ENCODE results near the gene NUAK2. TPM values are rescaled to one million over a fixed set of nuclear protein-coding genes. Genes with fewer than 3 reads are reported as not detected.

NUAK2 gene
- total and polyA plus RNA-seq, 9 donors, result 1.2 to 53.2 (median 3.2) TPM

- Histone ChIP-seq H3K27me3 (no peaks in the 10 kb centered on the region), H3K27ac (no peak overlapping the region), H3K4me3 (no peak overlapping the region), H3K9me3 (no peaks in the 10 kb centered on the region), H3K4me1 (ENCODE audit: insufficient read depth) (peaks cover 15% of the 10 kb centered on the region), H3K36me3 (no peaks in the 10 kb centered on the region)
- 88 to 89% (median 89%) methylated on average over 2 of the region's 2 CpGs for WGBS, 3 donors
- no peak for DNase-seq
- intact Hi-C loops (cut with DNase I), result no loop called here
- TF ChIP-seq POLR2A (IDR thresholded peaks at IDR 0.05) (no peak), CTCF (IDR thresholded peaks at IDR 0.05) (no peak), EP300 (IDR thresholded peaks at IDR 0.05) (no peak)
These were observed 25.4 kb downstream of the NUAK2 start for GRCh38 chr1:205296154-205296553.

- Histone ChIP-seq H3K36me3 (no peaks in the 10 kb centered on the region), H3K27me3 (no peaks in the 10 kb centered on the region), H3K4me3 (no peak overlapping the region), H3K9me3 (no peaks in the 10 kb centered on the region), H3K27ac (peak overlapping the region; percentile 51 to 85), H3K4me1 (ENCODE audit: insufficient read depth) (peaks cover 13% of the 10 kb centered on the region)
- DNase-seq, result no peak
- TF ChIP-seq POLR2A (IDR thresholded peaks at IDR 0.05) (no peak), EP300 (IDR thresholded peaks at IDR 0.05) (no peak), CTCF (IDR thresholded peaks at IDR 0.05) (no peak)
- intact Hi-C loops (cut with DNase I), result no loop called here
- whole genome bisulfite sequencing, 3 donors, result 71 to 81% (median 72%) methylated on average over 5 of the region's 5 CpGs
These were observed 26.6 kb downstream of the NUAK2 start for GRCh38 chr1:205294934-205295333.

- 19 to 27% (median 27%) methylated on average over 6 of the region's 6 CpGs for WGBS, 3 donors
- Histone ChIP-seq H3K27ac (peak overlapping the region; percentile 51 to 85), H3K4me3 (no peak overlapping the region), H3K4me1 (ENCODE audit: insufficient read depth) (peaks cover 13% of the 10 kb centered on the region), H3K36me3 (no peaks in the 10 kb centered on the region), H3K9me3 (no peaks in the 10 kb centered on the region), H3K27me3 (no peaks in the 10 kb centered on the region)
- peak; percentile 71 to 82 (median 81) for DNase-seq
- intact Hi-C loops (cut with DNase I), result no loop called here
- TF ChIP-seq POLR2A (IDR thresholded peaks at IDR 0.05), result peak; percentile 2
- TF ChIP-seq CTCF (IDR thresholded peaks at IDR 0.05), result no peak
These were observed 27.2 kb downstream of the NUAK2 start for GRCh38 chr1:205294175-205294917.

GRCh38 chr1:205293350-205294074, 28.0 kb downstream of the NUAK2 start:
- WGBS, 3 donors, result 94 to 96% (median 95%) methylated on average over 10 of the region's 10 CpGs
- H3K27ac ChIP-seq, result peak overlapping the region; percentile 51 to 85

More at GRCh38 chr1:205293350-205294074, 28.0 kb downstream of the NUAK2 start:
- Histone ChIP-seq H3K36me3 (no peaks in the 10 kb centered on the region), H3K4me1 (ENCODE audit: insufficient read depth) (peaks cover 13% of the 10 kb centered on the region), H3K4me3 (no peak overlapping the region), H3K27me3 (no peaks in the 10 kb centered on the region), H3K9me3 (no peaks in the 10 kb centered on the region)
- no peak for DNase-seq
- no peak for TF ChIP-seq CTCF (IDR thresholded peaks at IDR 0.05)
- no peak for TF ChIP-seq EP300 (IDR thresholded peaks at IDR 0.05)
- TF ChIP-seq POLR2A (IDR thresholded peaks at IDR 0.05), result no peak
- intact Hi-C loops (cut with DNase I), result no loop called here

Measured in ovary (tissue), 9 donors.